HepG2 (cell line): ENCODE results near the gene PSMC4. TPM values are rescaled to one million over a fixed set of nuclear protein-coding genes. Genes with fewer than 3 reads are reported as not detected.

Experiments used
- CBX5 ChIP-seq: sonication (generic); formaldehyde crosslinking; IDR thresholded peaks from 2 replicates; pipeline ENCODE4 v1.4.0; 2020; ENCODE audit warnings: missing genetic modification reagents, borderline replicate concordance
- HNF1A ChIP-seq, 2 experiments: sonication (generic) in 1 of 2; formaldehyde crosslinking in 1 of 2; IDR thresholded peaks; 2 replicates each; pipeline versions ENCODE4 v1.4.0 to v1.6.1; 2016 to 2020; ENCODE audit warnings: borderline replicate concordance in 1 of 2, low read depth in 1 of 2, mild to moderate bottlenecking in 1 of 2, missing genetic modification reagents in 1 of 2
- MATR3 ChIP-seq: sonication (generic); formaldehyde crosslinking; IDR thresholded peaks from 2 replicates; pipeline ENCODE4 v1.4.0; 2020; ENCODE audit warnings: missing genetic modification reagents
- PBX2 ChIP-seq: IDR thresholded peaks from 2 replicates; pipeline ENCODE4 v1.6.1; 2016; ENCODE audit warnings: control low read depth
- SETDB1 ChIP-seq: sonication (generic); formaldehyde crosslinking; IDR thresholded peaks from 2 replicates; pipeline ENCODE4 v1.5.1; 2020; ENCODE audit warnings: missing genetic modification reagents, mild to moderate bottlenecking, borderline replicate concordance
- STAT6 ChIP-seq: sonication (generic); formaldehyde crosslinking; IDR thresholded peaks from 2 replicates; pipeline ENCODE4 v1.4.0; 2020; ENCODE audit warnings: missing genetic modification reagents, mild to moderate bottlenecking, borderline replicate concordance
- TMF1 ChIP-seq: sonication (generic); formaldehyde crosslinking; IDR thresholded peaks from 2 replicates; pipeline ENCODE4 v1.8.1; 2022; ENCODE audit warnings: low read depth, missing genetic modification reagents
- ZNF142 ChIP-seq: sonication (generic); formaldehyde crosslinking; IDR thresholded peaks from 2 replicates; pipeline ENCODE4 v1.4.0; 2020; ENCODE audit warnings: missing genetic modification reagents
- ZNF362 ChIP-seq: sonication (generic); formaldehyde crosslinking; IDR thresholded peaks from 2 replicates; pipeline ENCODE4 v1.4.0; 2020; ENCODE audit warnings: missing genetic modification reagents, mild to moderate bottlenecking, borderline replicate concordance
- ZNF441 ChIP-seq: sonication (generic); formaldehyde crosslinking; IDR thresholded peaks from 2 replicates; pipeline ENCODE4 v1.7.0; 2021; ENCODE audit warnings: missing genetic modification reagents, borderline replicate concordance
- ZNF549 ChIP-seq: sonication (generic); formaldehyde crosslinking; IDR thresholded peaks from 2 replicates; pipeline ENCODE4 v1.5.0; 2020; ENCODE audit warnings: missing genetic modification reagents
- polyA plus RNA-seq, 8 experiments: library from polyadenylated mRNA; depleted of rRNA in 3 of 8; stranded (reverse) in 7 of 8; unstranded in 1 of 8; fragments of >200 nt; fragmentation: Illumina TruSeq in 4 of 8; extraction: Trizol in 4 of 8; gene quantifications; 2 replicates each; pipeline versions ENCODE4 v1.2.1 to v1.2.3, GENCODE V29; 2011 to 2016; ENCODE audit warnings: low read depth in 4 of 8, missing spikeins in 1 of 8, mixed read lengths in 1 of 8; ENCODE audit not compliant: insufficient read depth in 1 of 8
- total RNA-seq, 5 experiments: library from RNA; depleted of rRNA; stranded (reverse); fragments of >200 nt; fragmentation: Illumina TruSeq; extraction: Trizol; gene quantifications; 2 replicates each; pipeline ENCODE4 v1.2.3, GENCODE V29; 2016; ENCODE audit warnings: low read depth in 1 of 5

Gene PSMC4
- total and polyA plus RNA-seq, 2 of the 13 experiments (the other 11 are each of a cell fraction or from before 2014, with no cell fraction given), result 49.9 to 160 TPM

GRCh38 chr19:39996811-39997637 lies 26.1 kb downstream of the PSMC4 start, which contains the start of gene ZNF546 (continued):
- TF ChIP-seq HNF1A (IDR thresholded peaks at IDR 0.05; ENCODE audit: low read depth) (no peak), HNF1A (CRISPR knock-in tag; IDR thresholded peaks at IDR 0.05; ENCODE audit: borderline replicate concordance) (peak; percentile 64; the same call in 1 of the 2 replicates), TMF1 (CRISPR knock-in tag) (peak; percentile 72; the same call in 1 of the 2 replicates), ZNF362 (CRISPR knock-in tag) (peak; percentile 23; the same call in 1 of the 2 replicates), MATR3 (CRISPR knock-in tag) (no peak), STAT6 (CRISPR knock-in tag) (no peak), ZNF549 (CRISPR knock-in tag) (no peak), ZNF142 (CRISPR knock-in tag) (no peak; the same call in 1 of the 2 replicates), CBX5 (no peak), ZNF441 (peak; percentile 55; the same call in 1 of the 2 replicates), PBX2 (CRISPR knock-in tag) (no peak), SETDB1 (no peak)
